HEK293 (cell line): ENCODE measurements around the gene CACNA1S.

ENCODE experiments used
- CTCF ChIA-PET: fragments of 350-600 bp; formaldehyde crosslinking; extraction: SDS; loops from one replicate; lab custom pipeline; 2021; ENCODE audit warnings: antibody characterized with exemption; lab: Yijun Ruan, JAX
- POLR2A ChIA-PET: fragments of 300-600 bp; formaldehyde crosslinking; extraction: SDS; loops from one replicate; lab custom pipeline; 2020; ENCODE audit warnings: antibody characterized with exemption, inconsistent platforms; lab: Yijun Ruan, JAX
- H3K27ac ChIP-seq: fragments of 200-500 bp; sonication (Bioruptor generic); 2 replicates; pipeline ENCODE4 v1.5.1; 2014; ENCODE audit warnings: low read depth, low read length, control low read depth, inconsistent platforms; ENCODE audit errors: extremely low read depth
- H3K36me3 ChIP-seq, 2 experiments: fragments of 200-500 bp in 1 of 2; sonication (Bioruptor generic) in 1 of 2; 1 replicate in 1 of 2; 2 replicates in 1 of 2; pipeline ENCODE4 v1.5.1; 2014 to 2017; ENCODE audit warnings: inconsistent platforms in 2 of 2, low read length in 2 of 2; ENCODE audit not compliant: control insufficient read depth in 2 of 2, insufficient read depth in 1 of 2
- H3K4me1 ChIP-seq: fragments of 200-500 bp; sonication (Bioruptor generic); 2 replicates; pipeline ENCODE4 v1.5.1; 2014; ENCODE audit warnings: mild to moderate bottlenecking, low read length, inconsistent platforms; ENCODE audit not compliant: control insufficient read depth, insufficient read depth
- H3K4me3 ChIP-seq: 2 replicates; pipeline ENCODE4 v1.5.1; 2011; ENCODE audit warnings: low read depth, mild to moderate bottlenecking, control low read depth, low read length, moderate library complexity
- H3K9me3 ChIP-seq: fragments of 200-500 bp; sonication (Bioruptor generic); 2 replicates; pipeline ENCODE4 v1.5.1; 2014; ENCODE audit warnings: low read depth, low read length, inconsistent platforms; ENCODE audit not compliant: control insufficient read depth, insufficient read depth
- FEZF1 ChIP-seq: fragments of 450-650 bp; formaldehyde crosslinking; IDR thresholded peaks from 2 replicates; pipeline ENCODE4 v1.5.1; 2016; ENCODE audit warnings: missing biosample characterization, missing genetic modification characterization
- GLIS2 ChIP-seq: fragments of 450-650 bp; formaldehyde crosslinking; IDR thresholded peaks from 2 replicates; pipeline ENCODE4 v1.5.1; 2016; ENCODE audit warnings: missing biosample characterization, missing genetic modification characterization
- HOXC10 ChIP-seq: sonication (generic); formaldehyde crosslinking; IDR thresholded peaks from 2 replicates; pipeline ENCODE4 v1.8.1; 2023; ENCODE audit warnings: mild to moderate bottlenecking, missing genetic modification reagents
- HOXD13 ChIP-seq: sonication (generic); formaldehyde crosslinking; IDR thresholded peaks from 2 replicates; pipeline ENCODE4 v1.8.0; 2022; ENCODE audit warnings: missing genetic modification reagents, borderline replicate concordance
- KLF10 ChIP-seq: fragments of 450-650 bp; IDR thresholded peaks from 2 replicates; pipeline ENCODE4 v1.5.1; 2018; ENCODE audit warnings: missing biosample characterization, mild to moderate bottlenecking, missing genetic modification characterization
- SALL2 ChIP-seq: fragments of 450-650 bp; formaldehyde crosslinking; IDR thresholded peaks from 2 replicates; pipeline ENCODE4 v1.5.0; 2017; ENCODE audit warnings: missing biosample characterization, mild to moderate bottlenecking, missing genetic modification characterization, borderline replicate concordance
- SCRT1 ChIP-seq: fragments of 450-650 bp; formaldehyde crosslinking; IDR thresholded peaks from 2 replicates; pipeline ENCODE4 v1.5.1; 2016; ENCODE audit warnings: missing biosample characterization, missing genetic modification characterization, borderline replicate concordance
- SETDB1 ChIP-seq: IDR thresholded peaks from one replicate; pipeline ENCODE4 v1.6.1; 2017; ENCODE audit warnings: mild to moderate bottlenecking, low read length, moderate library complexity, mixed read lengths; ENCODE audit not compliant: insufficient read length
- SP7 ChIP-seq: fragments of 450-650 bp; formaldehyde crosslinking; IDR thresholded peaks from 2 replicates; pipeline ENCODE4 v1.5.1; 2016; ENCODE audit warnings: missing biosample characterization, missing genetic modification characterization
- ZBTB17 ChIP-seq: fragments of 450-650 bp; formaldehyde crosslinking; IDR thresholded peaks from 2 replicates; pipeline ENCODE4 v1.5.1; 2016; ENCODE audit warnings: missing biosample characterization, missing genetic modification characterization
- ZBTB6 ChIP-seq: fragments of 450-650 bp; formaldehyde crosslinking; IDR thresholded peaks from 2 replicates; pipeline ENCODE4 v1.5.1; 2017; ENCODE audit warnings: missing biosample characterization, missing genetic modification characterization
- ZFP41 ChIP-seq: fragments of 450-650 bp; formaldehyde crosslinking; IDR thresholded peaks from 2 replicates; pipeline ENCODE4 v1.5.1; 2016; ENCODE audit warnings: missing biosample characterization, missing genetic modification characterization, borderline replicate concordance
- ZNF10 ChIP-seq: fragments of 450-650 bp; formaldehyde crosslinking; IDR thresholded peaks from 2 replicates; pipeline ENCODE4 v1.5.1; 2017; ENCODE audit warnings: missing biosample characterization, missing genetic modification characterization
- ZNF169 ChIP-seq: fragments of 450-650 bp; formaldehyde crosslinking; IDR thresholded peaks from 2 replicates; pipeline ENCODE4 v1.5.1; 2016; ENCODE audit warnings: missing biosample characterization, missing genetic modification characterization
- ZNF174 ChIP-seq: fragments of 450-650 bp; formaldehyde crosslinking; IDR thresholded peaks from 2 replicates; pipeline ENCODE4 v1.5.0; 2017; ENCODE audit warnings: missing biosample characterization, mild to moderate bottlenecking, missing genetic modification characterization
- ZNF184 ChIP-seq: fragments of 450-650 bp; IDR thresholded peaks from 2 replicates; pipeline ENCODE4 v1.5.1; 2018; ENCODE audit warnings: missing biosample characterization, mild to moderate bottlenecking, missing genetic modification characterization
- ZNF2 ChIP-seq: fragments of 450-650 bp; formaldehyde crosslinking; IDR thresholded peaks from 2 replicates; pipeline ENCODE4 v1.5.1; 2016; ENCODE audit warnings: missing biosample characterization, missing genetic modification characterization
- ZNF202 ChIP-seq: fragments of 450-650 bp; formaldehyde crosslinking; IDR thresholded peaks from 2 replicates; pipeline ENCODE4 v1.5.1; 2016; ENCODE audit warnings: missing biosample characterization, missing genetic modification characterization, borderline replicate concordance
- ZNF221 ChIP-seq: fragments of 450-650 bp; formaldehyde crosslinking; IDR thresholded peaks from 2 replicates; pipeline ENCODE4 v1.5.1; 2017; ENCODE audit warnings: missing biosample characterization, missing genetic modification characterization, borderline replicate concordance
- ZNF23 ChIP-seq: fragments of 450-650 bp; formaldehyde crosslinking; IDR thresholded peaks from 2 replicates; pipeline ENCODE4 v1.5.1; 2016; ENCODE audit warnings: missing biosample characterization, missing genetic modification characterization, borderline replicate concordance
- ZNF362 ChIP-seq: fragments of 450-650 bp; formaldehyde crosslinking; IDR thresholded peaks from 2 replicates; pipeline ENCODE4 v1.5.1; 2016; ENCODE audit warnings: missing biosample characterization, missing genetic modification characterization
- ZNF398 ChIP-seq: fragments of 450-650 bp; formaldehyde crosslinking; IDR thresholded peaks from 2 replicates; pipeline ENCODE4 v1.5.1; 2017; ENCODE audit warnings: missing biosample characterization, missing genetic modification characterization
- ZNF449 ChIP-seq: fragments of 450-650 bp; formaldehyde crosslinking; IDR thresholded peaks from 2 replicates; pipeline ENCODE4 v1.5.1; 2017; ENCODE audit warnings: missing biosample characterization, mild to moderate bottlenecking, missing genetic modification characterization, moderate library complexity
- ZNF549 ChIP-seq: fragments of 450-650 bp; IDR thresholded peaks from 2 replicates; pipeline ENCODE4 v1.5.1; 2018; ENCODE audit warnings: missing biosample characterization, missing genetic modification characterization, mild to moderate bottlenecking, inconsistent platforms, moderate library complexity
- ZNF658 ChIP-seq: fragments of 450-650 bp; formaldehyde crosslinking; IDR thresholded peaks from 2 replicates; pipeline ENCODE4; 2016; ENCODE audit warnings: missing biosample characterization, missing genetic modification characterization
- ZNF660 ChIP-seq: fragments of 450-650 bp; IDR thresholded peaks from 2 replicates; pipeline ENCODE4 v1.5.1; 2018; ENCODE audit warnings: missing biosample characterization, mild to moderate bottlenecking, missing genetic modification characterization
- ZNF707 ChIP-seq: fragments of 450-650 bp; formaldehyde crosslinking; IDR thresholded peaks from 2 replicates; pipeline ENCODE4 v1.5.1; 2016; ENCODE audit warnings: missing biosample characterization, missing genetic modification characterization
- ZNF777 ChIP-seq: fragments of 450-650 bp; formaldehyde crosslinking; IDR thresholded peaks from 2 replicates; pipeline ENCODE4 v1.5.1; 2017; ENCODE audit warnings: missing biosample characterization, missing genetic modification characterization, borderline replicate concordance
- ZNF785 ChIP-seq: fragments of 450-650 bp; formaldehyde crosslinking; IDR thresholded peaks from 2 replicates; pipeline ENCODE4 v1.5.1; 2016; ENCODE audit warnings: missing biosample characterization, missing genetic modification characterization
- ZNF792 ChIP-seq: fragments of 450-650 bp; formaldehyde crosslinking; IDR thresholded peaks from 2 replicates; pipeline ENCODE4 v1.5.1; 2016; ENCODE audit warnings: missing biosample characterization, missing genetic modification characterization
- ZSCAN18 ChIP-seq: fragments of 450-650 bp; formaldehyde crosslinking; IDR thresholded peaks from 2 replicates; pipeline ENCODE4 v1.5.1; 2016; ENCODE audit warnings: missing biosample characterization, missing genetic modification characterization
- ZSCAN30 ChIP-seq: fragments of 450-650 bp; IDR thresholded peaks from 2 replicates; pipeline ENCODE4 v1.5.1; 2018; ENCODE audit warnings: missing biosample characterization, mild to moderate bottlenecking, missing genetic modification characterization, moderate library complexity

CACNA1S gene

GRCh38 chr1:201114245-201115131, 2.3 kb upstream of the CACNA1S start:
- ChIA-PET CTCF (interaction anchor here (0.5 to 3.5 kb wide), 20 partner anchors 10 to 556 kb away, joined by 3 to 44 read pairs (median 4); no protein-coding TSS in a partner anchor), POLR2A (interaction anchor here (1.1 to 1.6 kb wide), 3 partner anchors 135 to 445 kb away, joined by 3 to 7 read pairs (median 4); partner anchors contain the start of gene DDX59)
- peak overlapping the region; percentile 32; the same call in 1 of the 2 replicates for H3K27ac ChIP-seq
- no peaks in the 10 kb centered on the region for H3K36me3 ChIP-seq
- no peaks in the 10 kb centered on the region for H3K4me1 ChIP-seq
- peak overlapping the region; percentile 71 for H3K4me3 ChIP-seq
- H3K9me3 ChIP-seq: no peaks in the 10 kb centered on the region
- no peak for TF ChIP-seq ZNF449
- TF ChIP-seq ZNF707 (tag by site-specific recombination): no peak
- TF ChIP-seq ZNF202: no peak
- TF ChIP-seq ZNF658 (tag by site-specific recombination): no peak
- TF ChIP-seq HOXC10 (CRISPR knock-in tag): no peak
- TF ChIP-seq ZBTB17 (tag by site-specific recombination): peak; percentile 99
- no peak for TF ChIP-seq ZSCAN18 (tag by site-specific recombination)
- peak; percentile 87; the same call in 1 of the 2 replicates for TF ChIP-seq ZNF660 (tag by site-specific recombination)
- no peak for TF ChIP-seq ZNF792
- no peak for TF ChIP-seq HOXD13 (CRISPR knock-in tag)
- TF ChIP-seq ZNF2 (tag by site-specific recombination): peak; percentile 78
- TF ChIP-seq ZNF169 (tag by site-specific recombination): no peak
- TF ChIP-seq ZNF549: no peak
- TF ChIP-seq GLIS2: peak; percentile 85
- no peak for TF ChIP-seq SCRT1 (tag by site-specific recombination)
- TF ChIP-seq SETDB1: no peak
- no peak for TF ChIP-seq ZNF362
- TF ChIP-seq ZNF221 (tag by site-specific recombination): no peak
- TF ChIP-seq ZBTB6 (tag by site-specific recombination): no peak
- TF ChIP-seq ZNF777: no peak
- TF ChIP-seq ZNF398 (tag by site-specific recombination): no peak
- TF ChIP-seq ZFP41 (tag by site-specific recombination): no peak
- no peak for TF ChIP-seq ZNF785 (tag by site-specific recombination)
- TF ChIP-seq SP7: peak; percentile 75
- no peak for TF ChIP-seq ZNF23 (tag by site-specific recombination)
- TF ChIP-seq KLF10 (tag by site-specific recombination): no peak
- no peak for TF ChIP-seq ZNF184 (tag by site-specific recombination)
- TF ChIP-seq ZSCAN30 (tag by site-specific recombination): peak; percentile 30; the same call in 1 of the 2 replicates
- no peak for TF ChIP-seq ZNF10 (tag by site-specific recombination)
- no peak for TF ChIP-seq SALL2 (tag by site-specific recombination)
- no peak for TF ChIP-seq ZNF174 (tag by site-specific recombination)
- no peak for TF ChIP-seq FEZF1 (tag by site-specific recombination)
